HL-60 (cell line): ENCODE measurements around the gene TREM2.
A peak's percentile ranks its signal among the peaks of the same experiment; 100 is the strongest.

Source experiments
- DNase-seq, 2 experiments: peaks; one replicate each; pipeline ENCODE4 v3.0.0-alpha.2; 2010 to 2020; ENCODE audit warnings: low read depth in 1 of 2, low spot score in 1 of 2
- H3K27ac ChIP-seq: fragments of 250-450 bp; sonication (Bioruptor Pico); replicated peaks from 2 replicates; pipeline ENCODE4 v1.5.1; 2020; ENCODE audit warnings: mild to moderate bottlenecking, moderate library complexity
- H3K27me3 ChIP-seq: fragments of 250-450 bp; sonication (Bioruptor Pico); 2 replicates; pipeline ENCODE4 v1.5.1; 2021; ENCODE audit warnings: mild to moderate bottlenecking, moderate library complexity; ENCODE audit not compliant: insufficient read depth, poor library complexity, severe bottlenecking
- H3K4me3 ChIP-seq: replicated peaks from 2 replicates; pipeline ENCODE4 v1.5.1; 2011; ENCODE audit warnings: mild to moderate bottlenecking, control low read depth, low read length; ENCODE audit not compliant: insufficient read depth
- GABPA ChIP-seq: IDR thresholded peaks from 2 replicates; pipeline ENCODE4 v1.6.1; 2012; ENCODE audit warnings: low read depth
- POLR2AphosphoS5 ChIP-seq: IDR thresholded peaks from 2 replicates; pipeline ENCODE4 v1.6.1; 2012; ENCODE audit warnings: low read depth
- SPI1 ChIP-seq: IDR thresholded peaks from 2 replicates; pipeline ENCODE4 v1.6.1; 2012; ENCODE audit warnings: low read depth, mild to moderate bottlenecking, borderline replicate concordance
- TF ChIP-seq, protein P1 (sequence below): IDR thresholded peaks from one replicate; pipeline ENCODE4 v1.5.1; 2011; ENCODE audit warnings: low read length, control low read depth, inconsistent platforms; ENCODE audit not compliant: insufficient read depth
- TF ChIP-seq, protein P2 (sequence below): IDR thresholded peaks from 2 replicates; pipeline ENCODE4 v1.6.1; 2012; ENCODE audit warnings: low read depth; ENCODE audit not compliant: insufficient replicate concordance

TREM2 gene

DNA sequence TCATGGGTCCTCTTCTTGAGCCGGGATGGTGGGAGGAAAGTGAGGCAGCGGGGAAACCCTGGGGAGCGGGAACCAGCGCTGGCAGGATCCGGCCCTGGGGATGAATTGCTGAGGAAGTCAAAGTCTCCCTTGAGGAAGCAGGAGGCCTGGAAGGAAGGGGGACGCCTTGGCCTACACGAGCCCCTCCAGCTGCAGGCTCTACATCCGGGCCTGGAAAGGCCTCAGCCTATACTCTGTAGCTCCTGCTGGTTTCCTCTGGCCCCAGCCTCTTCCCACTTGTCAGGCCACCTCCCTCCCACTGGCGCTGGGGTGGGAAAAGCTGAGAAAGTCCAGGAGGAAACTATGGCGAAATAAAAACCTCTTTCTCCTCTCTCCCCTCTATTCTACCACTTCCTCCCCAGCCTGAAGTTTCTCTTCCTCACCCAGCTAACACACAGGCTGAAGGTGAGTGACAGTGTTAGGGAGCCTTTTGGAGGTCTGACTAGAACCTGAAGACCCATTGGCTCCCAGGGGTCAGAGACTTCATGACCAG is 23.2 kb upstream of the TREM2 start:
- TF ChIP-seq POLR2AphosphoS5: no peak
- TF ChIP-seq, protein P1, sequence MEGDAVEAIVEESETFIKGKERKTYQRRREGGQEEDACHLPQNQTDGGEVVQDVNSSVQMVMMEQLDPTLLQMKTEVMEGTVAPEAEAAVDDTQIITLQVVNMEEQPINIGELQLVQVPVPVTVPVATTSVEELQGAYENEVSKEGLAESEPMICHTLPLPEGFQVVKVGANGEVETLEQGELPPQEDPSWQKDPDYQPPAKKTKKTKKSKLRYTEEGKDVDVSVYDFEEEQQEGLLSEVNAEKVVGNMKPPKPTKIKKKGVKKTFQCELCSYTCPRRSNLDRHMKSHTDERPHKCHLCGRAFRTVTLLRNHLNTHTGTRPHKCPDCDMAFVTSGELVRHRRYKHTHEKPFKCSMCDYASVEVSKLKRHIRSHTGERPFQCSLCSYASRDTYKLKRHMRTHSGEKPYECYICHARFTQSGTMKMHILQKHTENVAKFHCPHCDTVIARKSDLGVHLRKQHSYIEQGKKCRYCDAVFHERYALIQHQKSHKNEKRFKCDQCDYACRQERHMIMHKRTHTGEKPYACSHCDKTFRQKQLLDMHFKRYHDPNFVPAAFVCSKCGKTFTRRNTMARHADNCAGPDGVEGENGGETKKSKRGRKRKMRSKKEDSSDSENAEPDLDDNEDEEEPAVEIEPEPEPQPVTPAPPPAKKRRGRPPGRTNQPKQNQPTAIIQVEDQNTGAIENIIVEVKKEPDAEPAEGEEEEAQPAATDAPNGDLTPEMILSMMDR: no peak
- TF ChIP-seq SPI1: peak; percentile 84
- TF ChIP-seq GABPA: no peak
- no peaks in the 10 kb centered on the region for H3K27me3 ChIP-seq
- peak in 1 of 2 experiments; percentile 65 for DNase-seq
- H3K27ac ChIP-seq: peak overlapping the region; percentile 13; the same call in 1 of the 2 replicates
- no peak overlapping the region for H3K4me3 ChIP-seq

DNA sequence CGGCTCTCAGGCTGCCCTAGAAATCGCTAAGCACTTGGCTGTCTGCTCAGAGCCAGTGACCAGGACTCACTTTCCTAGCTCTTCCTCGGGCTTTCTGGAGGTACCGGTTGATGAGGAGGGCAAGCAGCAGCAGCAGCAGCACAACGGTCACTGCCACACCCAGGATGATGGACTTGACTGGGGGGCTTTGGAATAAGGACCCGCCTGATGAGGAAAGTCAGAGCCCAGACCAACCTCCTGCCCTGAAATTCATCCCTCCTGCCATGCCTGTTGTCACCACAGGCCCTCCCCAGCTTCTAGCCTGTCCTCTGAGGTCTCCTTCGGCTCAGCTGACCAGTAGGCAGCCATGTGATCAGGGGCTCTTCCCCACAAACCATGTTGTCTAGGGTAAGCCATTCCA is 21.8 kb upstream of the TREM2 start:
- no peak for DNase-seq
- H3K27me3 ChIP-seq: no peaks in the 10 kb centered on the region
- TF ChIP-seq SPI1 (no peak), POLR2AphosphoS5 (no peak)
- TF ChIP-seq, protein P2, sequence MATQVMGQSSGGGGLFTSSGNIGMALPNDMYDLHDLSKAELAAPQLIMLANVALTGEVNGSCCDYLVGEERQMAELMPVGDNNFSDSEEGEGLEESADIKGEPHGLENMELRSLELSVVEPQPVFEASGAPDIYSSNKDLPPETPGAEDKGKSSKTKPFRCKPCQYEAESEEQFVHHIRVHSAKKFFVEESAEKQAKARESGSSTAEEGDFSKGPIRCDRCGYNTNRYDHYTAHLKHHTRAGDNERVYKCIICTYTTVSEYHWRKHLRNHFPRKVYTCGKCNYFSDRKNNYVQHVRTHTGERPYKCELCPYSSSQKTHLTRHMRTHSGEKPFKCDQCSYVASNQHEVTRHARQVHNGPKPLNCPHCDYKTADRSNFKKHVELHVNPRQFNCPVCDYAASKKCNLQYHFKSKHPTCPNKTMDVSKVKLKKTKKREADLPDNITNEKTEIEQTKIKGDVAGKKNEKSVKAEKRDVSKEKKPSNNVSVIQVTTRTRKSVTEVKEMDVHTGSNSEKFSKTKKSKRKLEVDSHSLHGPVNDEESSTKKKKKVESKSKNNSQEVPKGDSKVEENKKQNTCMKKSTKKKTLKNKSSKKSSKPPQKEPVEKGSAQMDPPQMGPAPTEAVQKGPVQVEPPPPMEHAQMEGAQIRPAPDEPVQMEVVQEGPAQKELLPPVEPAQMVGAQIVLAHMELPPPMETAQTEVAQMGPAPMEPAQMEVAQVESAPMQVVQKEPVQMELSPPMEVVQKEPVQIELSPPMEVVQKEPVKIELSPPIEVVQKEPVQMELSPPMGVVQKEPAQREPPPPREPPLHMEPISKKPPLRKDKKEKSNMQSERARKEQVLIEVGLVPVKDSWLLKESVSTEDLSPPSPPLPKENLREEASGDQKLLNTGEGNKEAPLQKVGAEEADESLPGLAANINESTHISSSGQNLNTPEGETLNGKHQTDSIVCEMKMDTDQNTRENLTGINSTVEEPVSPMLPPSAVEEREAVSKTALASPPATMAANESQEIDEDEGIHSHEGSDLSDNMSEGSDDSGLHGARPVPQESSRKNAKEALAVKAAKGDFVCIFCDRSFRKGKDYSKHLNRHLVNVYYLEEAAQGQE: no peak
- no peak overlapping the region for H3K4me3 ChIP-seq
- no peak overlapping the region for H3K27ac ChIP-seq

DNA sequence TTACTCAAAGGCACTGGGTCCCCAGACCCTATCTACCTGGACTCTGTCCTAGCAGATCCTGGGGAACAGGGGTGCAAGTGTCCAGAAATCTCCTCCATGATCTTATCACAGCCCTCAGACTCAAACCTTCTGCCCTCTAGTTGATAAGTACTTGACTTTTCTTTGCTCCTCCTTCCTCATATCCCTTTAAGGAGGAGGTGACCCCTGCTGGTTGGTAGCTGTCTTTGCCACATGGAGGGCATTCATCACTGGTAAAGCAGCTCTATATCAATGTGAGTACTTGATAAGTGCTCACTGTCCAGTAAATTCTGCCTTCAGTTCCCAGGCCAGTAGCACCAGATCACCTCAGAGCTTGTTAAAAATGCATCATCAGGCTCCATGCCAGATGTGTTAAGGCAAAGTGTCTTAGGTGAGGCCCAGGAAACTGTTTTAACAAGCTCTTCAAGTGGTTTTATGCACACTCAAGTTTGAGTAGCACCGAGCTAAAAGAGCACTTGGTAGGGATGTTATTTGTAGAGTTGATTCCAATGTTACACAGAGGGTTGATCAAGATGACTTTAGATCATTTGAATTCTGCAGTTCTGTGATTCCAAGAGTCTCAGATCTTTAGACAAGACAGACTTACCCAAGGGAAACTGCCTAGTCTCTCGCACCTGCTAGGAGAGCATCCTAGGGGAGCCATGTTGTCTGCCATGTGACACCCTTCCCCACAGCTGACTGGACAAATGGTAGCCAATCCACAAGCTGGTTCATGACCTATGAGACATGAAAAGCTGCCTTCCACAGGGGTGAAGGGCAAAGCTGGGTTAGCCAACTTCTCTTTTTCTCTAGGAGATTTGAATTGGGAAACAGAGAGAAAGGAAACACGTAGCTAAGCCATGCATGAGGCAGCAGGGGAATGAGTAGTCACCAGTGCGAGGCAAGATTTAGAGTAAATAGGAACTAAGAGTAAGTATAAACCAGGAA is 19.4 kb upstream of the TREM2 start:
- TF ChIP-seq POLR2AphosphoS5 (no peak; the same call in 1 of the 2 replicates), GABPA (peak; percentile 40), SPI1 (peak; percentile 65; the same call in 1 of the 2 replicates)
- TF ChIP-seq, protein P2: no peak
- TF ChIP-seq, protein P1: peak; percentile 46
- H3K27me3 ChIP-seq: no peaks in the 10 kb centered on the region
- peak; percentile 84 to 96 for DNase-seq
- H3K27ac ChIP-seq: peak overlapping the region; percentile 68
- no peak overlapping the region for H3K4me3 ChIP-seq

DNA sequence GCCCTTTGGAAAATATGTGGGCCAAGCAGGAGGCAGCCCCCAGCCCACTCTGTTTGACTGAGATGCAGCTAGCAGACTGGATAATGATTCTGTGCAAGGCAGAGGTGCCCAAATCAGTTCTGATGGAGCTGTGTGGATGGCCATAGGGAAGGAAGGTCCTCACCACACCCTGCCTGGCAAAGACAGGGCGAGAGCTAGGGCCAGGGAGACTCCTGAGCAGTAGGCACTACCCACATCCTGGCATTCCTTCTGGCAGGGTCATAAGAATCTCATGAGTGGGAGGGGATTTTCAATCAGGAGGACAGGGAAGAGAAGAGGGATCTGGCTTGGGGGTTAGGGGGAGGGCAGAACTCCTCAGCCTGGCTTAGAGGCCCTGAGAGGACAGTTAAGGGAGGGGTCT is 18.6 kb upstream of the TREM2 start:
- no peak for DNase-seq
- H3K4me3 ChIP-seq: no peak overlapping the region
- no peak for TF ChIP-seq SPI1
- TF ChIP-seq, protein P1: no peak
- TF ChIP-seq POLR2AphosphoS5: no peak
- TF ChIP-seq GABPA: no peak
- TF ChIP-seq, protein P2: no peak
- no peak overlapping the region for H3K27ac ChIP-seq
- no peaks in the 10 kb centered on the region for H3K27me3 ChIP-seq
